ENCODE measurements around the gene NUTM2F. TPM values are rescaled to one million over a fixed set of nuclear protein-coding genes. Genes with fewer than 3 reads are reported as not detected.
A peak's percentile ranks its signal among the peaks of the same experiment; 100 is the strongest.
"Not testable (repeated sequence)": the region's sequence is repeated elsewhere in the genome, so short reads cannot be mapped to it uniquely, and the experiment has no call there.

The NUTM2F gene
- under 1 TPM in 1 of 10 donors, not detected in 9; 0.07 TPM for polyA plus RNA-seq (ENCODE audit: insufficient read length in 10 of 10)
- long read RNA-seq, donor 1: 0 reads
- long read RNA-seq, donor 2: 0 reads
- long read RNA-seq, donor 3: 0 reads
- long read RNA-seq, donor 4: 0 reads
- long read RNA-seq, donor 5, partial matches to known transcripts: 0 of 5 reads
- long read RNA-seq, donor 5, other reads (novel, unspliced or antisense): 5 of 5 reads
- long read RNA-seq, donor 6: 0 reads
- long read RNA-seq, donor 7: 0 reads
- long read RNA-seq, donor 8: 0 reads
- long read RNA-seq, donor 9: 0 reads

GRCh38 chr9:94328544-94328943, at the start of gene NUTM2F:
Gene NUTM2F, minus strand, starts transcription at chr9:94328644. Its CDS starts 21 bp downstream, at chr9:94328623.
- DNase-seq: not testable (repeated sequence)

- DNase-seq: peak in 2 of 3 donors; percentile 11 to 35
These were observed 46.8 kb upstream of the NUTM2F start for GRCh38 chr9:94375197-94375596.

GRCh38 chr9:94374176-94375056, 46.0 kb upstream of the NUTM2F start:
- peak; percentile 88 to 96 (median 88) for DNase-seq

GRCh38 chr9:94373779-94374175, 45.3 kb upstream of the NUTM2F start:
- DNase-seq: not testable (repeated sequence)

- DNase-seq: not testable (repeated sequence)
These were observed 41.8 kb upstream of the NUTM2F start for GRCh38 chr9:94370266-94370665.

GRCh38 chr9:94364093-94364614, 35.7 kb upstream of the NUTM2F start:
- DNase-seq: not testable (repeated sequence)

GRCh38 chr9:94357158-94357557, 28.7 kb upstream of the NUTM2F start:
- DNase-seq: not testable (repeated sequence)

- not testable (repeated sequence) for DNase-seq
These were observed 23.7 kb upstream of the NUTM2F start for GRCh38 chr9:94351901-94352723.

- DNase-seq: not testable (repeated sequence)
These were observed 20.3 kb upstream of the NUTM2F start for GRCh38 chr9:94348754-94349153.

GRCh38 chr9:94347451-94347850, 19.0 kb upstream of the NUTM2F start:
- not testable (repeated sequence) for DNase-seq

- not testable (repeated sequence) for DNase-seq
These were observed 13.3 kb upstream of the NUTM2F start for GRCh38 chr9:94341703-94342102.

- not testable (repeated sequence) for DNase-seq
These were observed 12.3 kb upstream of the NUTM2F start for GRCh38 chr9:94340750-94341149.

- DNase-seq: not testable (repeated sequence)
These were observed 11.2 kb upstream of the NUTM2F start for GRCh38 chr9:94339657-94340056.

- not testable (repeated sequence) for DNase-seq
These were observed 10.3 kb upstream of the NUTM2F start for GRCh38 chr9:94338723-94339122.

GRCh38 chr9:94336445-94336844, 8.0 kb upstream of the NUTM2F start:
- DNase-seq: not testable (repeated sequence)

- not testable (repeated sequence) for DNase-seq
These were observed 2.9 kb downstream of the NUTM2F start for GRCh38 chr9:94325583-94325982.

GRCh38 chr9:94323153-94323798, 5.2 kb downstream of the NUTM2F start:
- DNase-seq: not testable (repeated sequence)

- DNase-seq: not testable (repeated sequence)
These were observed 6.0 kb downstream of the NUTM2F start for GRCh38 chr9:94322342-94322940.

- not testable (repeated sequence) for DNase-seq
These were observed 10.3 kb downstream of the NUTM2F start for GRCh38 chr9:94317949-94318657.

- not testable (repeated sequence) for DNase-seq
These were observed 12.2 kb downstream of the NUTM2F start for GRCh38 chr9:94316236-94316635.
